GM12891 (cell line): ENCODE results near the gene ISOC2.

Source experiments
- PAX5 ChIP-seq: IDR thresholded peaks from 2 replicates; pipeline ENCODE4 v1.6.1; 2011; ENCODE audit warnings: low read length, moderate library complexity, mild to moderate bottlenecking; ENCODE audit not compliant: insufficient read depth, severe bottlenecking
- POLR2A ChIP-seq: IDR thresholded peaks from 2 replicates; pipeline ENCODE4 v1.6.1; 2011; ENCODE audit warnings: low read depth, low read length, control low read depth
- POLR2AphosphoS5 ChIP-seq: IDR thresholded peaks from 2 replicates; pipeline ENCODE4 v1.6.1; 2011; ENCODE audit warnings: low read depth, low read length, control low read depth
- POU2F2 ChIP-seq: IDR thresholded peaks from 2 replicates; pipeline ENCODE4 v1.6.1; 2011; ENCODE audit warnings: low read depth, mild to moderate bottlenecking, control low read depth, low read length, moderate library complexity
- TAF1 ChIP-seq: IDR thresholded peaks from 2 replicates; pipeline ENCODE4 v1.6.1; 2011; ENCODE audit warnings: low read depth, low read length, control low read depth

GRCh38 chr19:55471266-55471665, 9.8 kb upstream of the ISOC2 start:
- no peak for TF ChIP-seq POLR2AphosphoS5
- no peak for TF ChIP-seq POLR2A
- no peak for TF ChIP-seq TAF1
- TF ChIP-seq POU2F2 = no peak
- TF ChIP-seq PAX5 = no peak
